Measurements from ENCODE around the gene CIB2. TPM values are rescaled to one million over a fixed set of nuclear protein-coding genes. Genes with fewer than 3 reads are reported as not detected.

Gene CIB2
- total RNA-seq, 4 donors from 2014 or later, result 2.0 to 8.5 (median 6.5) TPM

GRCh38 chr15:78097667-78098066 lies 33.6 kb downstream of the CIB2 start:
- peak; percentile 47 to 62 for DNase-seq (ENCODE audit: low spot score in 2 of 2)
- TF ChIP-seq POLR2A (IDR thresholded peaks at IDR 0.05) (no peak), CTCF (IDR thresholded peaks at IDR 0.05) (no peak), POLR2AphosphoS5 (IDR thresholded peaks at IDR 0.05) (no peak), EP300 (IDR thresholded peaks at IDR 0.05) (no peak)
- Histone ChIP-seq H3K9me3 (no peaks in the 10 kb centered on the region), H3K4me3 (no peak overlapping the region), H3K36me3 (no peaks in the 10 kb centered on the region), H3K27me3 (no peaks in the 10 kb centered on the region), H3K4me1 (peaks cover 13% of the 10 kb centered on the region), H3K27ac (no peak overlapping the region)
- 95% methylated on average over 7 of the region's 9 CpGs for WGBS

- WGBS, result 43% methylated on average over 5 of the region's 5 CpGs
Measured at GRCh38 chr15:78093242-78094020, 37.8 kb downstream of the CIB2 start.

GRCh38 chr15:78092261-78093041 lies 38.8 kb downstream of the CIB2 start, which contains the start of gene SH2D7:
Gene SH2D7 (plus strand): TSS chr15:78092561. CDS start chr15:78092585, 24 bp downstream.
- Histone ChIP-seq H3K4me3 (no peak within 1 kb of the TSS), H3K4me1 (peaks cover 13% of the 10 kb centered on the region), H3K9me3 (no peaks in the 10 kb centered on the region), H3K27ac (no peak within 1 kb of the TSS), H3K36me3 (no peaks in the 10 kb centered on the region), H3K27me3 (no peaks in the 10 kb centered on the region)
- no peak for TF ChIP-seq POLR2A (IDR thresholded peaks at IDR 0.05)
- no peak for TF ChIP-seq POLR2AphosphoS5 (IDR thresholded peaks at IDR 0.05)
- no peak for TF ChIP-seq CTCF (IDR thresholded peaks at IDR 0.05)
- WGBS, result 81% methylated on average over 6 of the region's 11 CpGs
- DNase-seq (ENCODE audit: low spot score in 2 of 2), result peak in 1 of 2 donors; percentile 54

More at GRCh38 chr15:78093242-78094020, 37.8 kb downstream of the CIB2 start:
- TF ChIP-seq POLR2A (IDR thresholded peaks at IDR 0.05) (no peak), CTCF (IDR thresholded peaks at IDR 0.05) (no peak), EP300 (IDR thresholded peaks at IDR 0.05) (no peak), POLR2AphosphoS5 (IDR thresholded peaks at IDR 0.05) (no peak)
- Histone ChIP-seq H3K4me1 (peaks cover 13% of the 10 kb centered on the region), H3K9me3 (no peaks in the 10 kb centered on the region), H3K4me3 (no peak overlapping the region), H3K27ac (no peak overlapping the region), H3K36me3 (no peaks in the 10 kb centered on the region), H3K27me3 (no peaks in the 10 kb centered on the region)
- DNase-seq (ENCODE audit: low spot score in 2 of 2), result peak in 1 of 2 donors; percentile 51

- Histone ChIP-seq H3K9me3 (no peaks in the 10 kb centered on the region), H3K27me3 (no peaks in the 10 kb centered on the region), H3K36me3 (no peaks in the 10 kb centered on the region), H3K4me3 (no peak overlapping the region), H3K27ac (no peak overlapping the region), H3K4me1 (peaks cover 13% of the 10 kb centered on the region)
- WGBS, result 78% methylated on average over 3 of the region's 3 CpGs
- DNase-seq (ENCODE audit: low spot score in 2 of 2), result no peak
- TF ChIP-seq EP300 (IDR thresholded peaks at IDR 0.05) (no peak), CTCF (IDR thresholded peaks at IDR 0.05) (no peak)
Measured at GRCh38 chr15:78090422-78091063, 40.7 kb downstream of the CIB2 start.

- no peak for DNase-seq (ENCODE audit: low spot score in 2 of 2)
- H3K4me1 ChIP-seq, result peaks cover 17% of the 10 kb centered on the region
Measured at GRCh38 chr15:78088773-78089080, 42.5 kb downstream of the CIB2 start.

More at GRCh38 chr15:78088773-78089080, 42.5 kb downstream of the CIB2 start:
- Histone ChIP-seq H3K27me3 (no peaks in the 10 kb centered on the region), H3K27ac (no peak overlapping the region), H3K36me3 (no peaks in the 10 kb centered on the region), H3K4me3 (no peak overlapping the region), H3K9me3 (no peaks in the 10 kb centered on the region)
- WGBS, result 86% methylated on average over 3 of the region's 3 CpGs
- no peak for TF ChIP-seq POLR2AphosphoS5 (IDR thresholded peaks at IDR 0.05)
- TF ChIP-seq POLR2A (IDR thresholded peaks at IDR 0.05), result no peak

All from suprapubic skin (tissue), 4 donors.